Mesendoderm (in vitro differentiated cells): ENCODE measurements around the gene SLC25A1.

ENCODE experiments used
- DNase-seq: peaks from one replicate; pipeline ENCODE4 v3.0.0; 2013
- H2AK5ac ChIP-seq: 2 replicates; pipeline ENCODE4 v1.6.1; 2013; ENCODE audit warnings: low read length, inconsistent platforms
- H2BK120ac ChIP-seq: 2 replicates; pipeline ENCODE4 v1.6.1; 2013; ENCODE audit warnings: low read depth, mild to moderate bottlenecking, low read length, moderate library complexity, mixed read lengths
- H2BK15ac ChIP-seq: replicated peaks from 2 replicates; pipeline ENCODE4 v1.6.1; 2013; ENCODE audit warnings: low read depth, mild to moderate bottlenecking, moderate library complexity
- H2BK5ac ChIP-seq: 2 replicates; pipeline ENCODE4 v1.6.1; 2013; ENCODE audit warnings: low read length, inconsistent platforms
- H3K18ac ChIP-seq: 2 replicates; pipeline ENCODE4 v1.6.1; 2013; ENCODE audit warnings: mild to moderate bottlenecking, low read length, mixed read lengths
- H3K23ac ChIP-seq: one replicate; pipeline ENCODE4 v1.6.1; 2013; ENCODE audit warnings: low read length
- H3K27ac ChIP-seq: 2 replicates; pipeline ENCODE4 v1.5.1; 2013; ENCODE audit warnings: low read depth, mild to moderate bottlenecking, inconsistent platforms, low read length, moderate library complexity
- H3K27me3 ChIP-seq: 2 replicates; pipeline ENCODE4 v1.6.1; 2013; ENCODE audit warnings: low read length, control low read depth, mild to moderate bottlenecking, inconsistent platforms; ENCODE audit not compliant: insufficient read depth, poor library complexity
- H3K36me3 ChIP-seq: 2 replicates; pipeline ENCODE4 v1.6.1; 2013; ENCODE audit warnings: low read length, inconsistent platforms; ENCODE audit not compliant: control insufficient read depth, insufficient read depth
- H3K4ac ChIP-seq: one replicate; pipeline ENCODE4 v1.6.1; 2013; ENCODE audit warnings: low read depth, mild to moderate bottlenecking, low read length, moderate library complexity
- H3K4me1 ChIP-seq: 2 replicates; pipeline ENCODE4 v1.6.1; 2013; ENCODE audit warnings: low read depth, low read length, inconsistent platforms; ENCODE audit not compliant: control insufficient read depth
- H3K4me2 ChIP-seq: 2 replicates; pipeline ENCODE4 v1.6.1; 2013; ENCODE audit warnings: low read length
- H3K4me3 ChIP-seq: 2 replicates; pipeline ENCODE4 v1.5.1; 2013; ENCODE audit warnings: mild to moderate bottlenecking, low read length
- H3K56ac ChIP-seq: one replicate; pipeline ENCODE4 v1.6.1; 2013; ENCODE audit warnings: low read length
- H3K79me1 ChIP-seq: 2 replicates; pipeline ENCODE4 v1.6.1; 2013; ENCODE audit warnings: low read length, inconsistent platforms
- H3K79me2 ChIP-seq: 2 replicates; pipeline ENCODE4 v1.6.1; 2013; ENCODE audit warnings: mild to moderate bottlenecking, low read length; ENCODE audit not compliant: control insufficient read depth, insufficient read depth
- H3K9ac ChIP-seq: 2 replicates; pipeline ENCODE4 v1.6.1; 2013; ENCODE audit warnings: low read length, inconsistent platforms
- H4K5ac ChIP-seq: one replicate; pipeline ENCODE4 v1.6.1; 2013; ENCODE audit warnings: low read length
- H4K8ac ChIP-seq: one replicate; pipeline ENCODE4 v1.6.1; 2013; ENCODE audit warnings: low read depth, mild to moderate bottlenecking, control low read depth, low read length, moderate library complexity
- WGBS: extraction: QIAGEN DNeasy Blood & Tissue Kit; methylation state at CpG from one replicate; pipeline ENCODE4 v1.1.7; 2013; ENCODE audit warnings: low lambda C conversion rate, missing lambda C conversion rate; ENCODE audit not compliant: insufficient coverage; ENCODE audit errors: extremely low coverage; 5-methylcytosine and 5-hydroxymethylcytosine counted together

Gene SLC25A1

GRCh38 chr22:19132693-19133400 is 45.7 kb downstream of the SLC25A1 start:
- WGBS = no CpG with 5 or more reads among the region's 9 CpGs
- Histone ChIP-seq H4K8ac (no peak overlapping the region), H3K23ac (no peak overlapping the region), H4K5ac (no peak overlapping the region), H3K27ac (no peak overlapping the region), H2BK15ac (no peak overlapping the region), H2AK5ac (no peak overlapping the region), H3K27me3 (no peaks in the 10 kb centered on the region), H3K79me1 (no peaks in the 10 kb centered on the region), H2BK5ac (no peak overlapping the region), H3K18ac (no peak overlapping the region), H3K56ac (no peak overlapping the region), H2BK120ac (no peak overlapping the region), H3K9ac (no peak overlapping the region), H3K36me3 (peaks cover 4% of the 10 kb centered on the region), H3K79me2 (no peaks in the 10 kb centered on the region), H3K4me3 (no peak overlapping the region), H3K4me1 (no peaks in the 10 kb centered on the region), H3K4ac (no peak overlapping the region), H3K4me2 (no peak overlapping the region)
- DNase-seq = no peak

- H3K27me3 ChIP-seq = no peaks in the 10 kb centered on the region
- H3K56ac ChIP-seq = no peak overlapping the region
- H3K27ac ChIP-seq = no peak overlapping the region
- no peak for DNase-seq
- H2AK5ac ChIP-seq = no peak overlapping the region
- no peak overlapping the region for H2BK15ac ChIP-seq
- no peaks in the 10 kb centered on the region for H3K79me2 ChIP-seq
- WGBS = no CpG with 5 or more reads among the region's 20 CpGs
- peaks cover 1% of the 10 kb centered on the region for H3K36me3 ChIP-seq
- no peak overlapping the region for H3K4ac ChIP-seq
- no peak overlapping the region for H2BK5ac ChIP-seq
- no peak overlapping the region for H2BK120ac ChIP-seq
- H3K79me1 ChIP-seq = no peaks in the 10 kb centered on the region
- H3K23ac ChIP-seq = no peak overlapping the region
- H3K4me1 ChIP-seq = no peaks in the 10 kb centered on the region
- no peak overlapping the region for H3K4me2 ChIP-seq
- H3K4me3 ChIP-seq = no peak overlapping the region
- no peak overlapping the region for H3K9ac ChIP-seq
- no peak overlapping the region for H4K5ac ChIP-seq
- no peak overlapping the region for H4K8ac ChIP-seq
- H3K18ac ChIP-seq = no peak overlapping the region
Measured at GRCh38 chr22:19132153-19132552, 46.4 kb downstream of the SLC25A1 start.

- Histone ChIP-seq H3K27ac (no peak overlapping the region), H3K36me3 (peaks cover 1% of the 10 kb centered on the region)
- WGBS = no CpG with 5 or more reads among the region's 19 CpGs
Measured at GRCh38 chr22:19131685-19132015, 46.9 kb downstream of the SLC25A1 start.

GRCh38 chr22:19130959-19131684 is 47.4 kb downstream of the SLC25A1 start, which contains the start of gene TSSK2:
TSS of gene TSSK2 (plus strand) at chr22:19131308. CDS start at chr22:19131400, 92 bp downstream.
- Histone ChIP-seq H2BK15ac (no peak within 1 kb of the TSS), H3K4me1 (no peaks in the 10 kb centered on the region), H2AK5ac (no peak within 1 kb of the TSS), H3K4me2 (no peak within 1 kb of the TSS), H3K27ac (no peak within 1 kb of the TSS), H3K56ac (no peak within 1 kb of the TSS), H3K79me1 (no peaks in the 10 kb centered on the region), H3K36me3 (peaks cover 1% of the 10 kb centered on the region), H3K79me2 (no peaks in the 10 kb centered on the region), H4K5ac (no peak within 1 kb of the TSS), H3K23ac (no peak within 1 kb of the TSS), H3K18ac (no peak within 1 kb of the TSS), H3K27me3 (no peaks in the 10 kb centered on the region), H3K4ac (no peak within 1 kb of the TSS), H2BK5ac (no peak within 1 kb of the TSS), H3K9ac (no peak within 1 kb of the TSS), H2BK120ac (no peak within 1 kb of the TSS), H3K4me3 (no peak within 1 kb of the TSS), H4K8ac (no peak within 1 kb of the TSS)
- no peak for DNase-seq
- whole genome bisulfite sequencing = no CpG with 5 or more reads among the region's 27 CpGs

More at GRCh38 chr22:19131685-19132015, 46.9 kb downstream of the SLC25A1 start:
- Histone ChIP-seq H2AK5ac (no peak overlapping the region), H3K23ac (no peak overlapping the region), H3K4ac (no peak overlapping the region), H2BK120ac (no peak overlapping the region), H3K4me1 (no peaks in the 10 kb centered on the region), H2BK15ac (no peak overlapping the region), H3K4me3 (no peak overlapping the region), H3K79me2 (no peaks in the 10 kb centered on the region), H3K18ac (no peak overlapping the region), H3K9ac (no peak overlapping the region), H3K79me1 (no peaks in the 10 kb centered on the region), H4K8ac (no peak overlapping the region), H2BK5ac (no peak overlapping the region), H3K27me3 (no peaks in the 10 kb centered on the region), H3K56ac (no peak overlapping the region), H3K4me2 (no peak overlapping the region), H4K5ac (no peak overlapping the region)
- no peak for DNase-seq

- Histone ChIP-seq H2BK5ac (no peak overlapping the region), H4K8ac (no peak overlapping the region), H3K4me1 (no peaks in the 10 kb centered on the region), H2BK15ac (no peak overlapping the region), H3K79me1 (no peaks in the 10 kb centered on the region), H3K27ac (no peak overlapping the region), H3K4me3 (no peak overlapping the region), H3K56ac (no peak overlapping the region), H3K4me2 (no peak overlapping the region), H3K18ac (no peak overlapping the region), H3K36me3 (peaks cover 1% of the 10 kb centered on the region), H3K27me3 (no peaks in the 10 kb centered on the region), H3K4ac (no peak overlapping the region), H3K9ac (no peak overlapping the region), H4K5ac (no peak overlapping the region), H2AK5ac (no peak overlapping the region), H3K23ac (no peak overlapping the region), H3K79me2 (no peaks in the 10 kb centered on the region), H2BK120ac (no peak overlapping the region)
- WGBS = no CpG with 5 or more reads among the region's 8 CpGs
- DNase-seq = no peak
Measured at GRCh38 chr22:19129871-19130270, 48.7 kb downstream of the SLC25A1 start.
